Liver (tissue), 3 donors: ENCODE measurements around the gene DDX56.

Experiments used
- ATF3 ChIP-seq: IDR thresholded peaks from 2 replicates; pipeline ENCODE4 v1.6.1; 2016; ENCODE audit warnings: antibody characterized with exemption
- CTCF ChIP-seq: fragments of 150-350 bp; IDR thresholded peaks from 2 replicates; pipeline ENCODE4 v1.5.1; 2017; ENCODE audit warnings: improper control_type of control experiment, low read depth, low read length; ENCODE audit not compliant: missing input control
- EGR1 ChIP-seq, 2 donors: IDR thresholded peaks; 2 replicates each; pipeline ENCODE4 v1.6.1; 2016 to 2018; ENCODE audit warnings: antibody characterized with exemption in 2 of 2, low read depth in 2 of 2
- GABPA ChIP-seq, 2 donors: IDR thresholded peaks in 1 of 2; conservative IDR thresholded peaks in 1 of 2; 2 replicates each; pipeline ENCODE4 v1.6.1; 2016; ENCODE audit warnings: antibody characterized with exemption in 2 of 2, mild to moderate bottlenecking in 1 of 2, moderate library complexity in 1 of 2
- MAX ChIP-seq: IDR thresholded peaks from 2 replicates; pipeline ENCODE4 v1.6.1; 2016; ENCODE audit warnings: antibody characterized with exemption
- NR2F2 ChIP-seq: IDR thresholded peaks from 2 replicates; pipeline ENCODE4 v1.6.1; 2016; ENCODE audit warnings: antibody characterized with exemption
- RAD21 ChIP-seq, 2 donors: IDR thresholded peaks; 2 replicates each; pipeline ENCODE4 v1.6.1; 2016; ENCODE audit warnings: antibody characterized with exemption in 2 of 2, mild to moderate bottlenecking in 2 of 2
- REST ChIP-seq: IDR thresholded peaks from 2 replicates; pipeline ENCODE4 v1.6.1; 2016; ENCODE audit warnings: antibody characterized with exemption, mild to moderate bottlenecking
- SP1 ChIP-seq: IDR thresholded peaks from 2 replicates; pipeline ENCODE4 v1.6.1; 2018; ENCODE audit warnings: antibody characterized with exemption, mild to moderate bottlenecking
- TAF1 ChIP-seq: conservative IDR thresholded peaks from 2 replicates; pipeline ENCODE4 v1.6.1; 2016; ENCODE audit warnings: antibody characterized with exemption, mild to moderate bottlenecking
- YY1 ChIP-seq: IDR thresholded peaks from 2 replicates; pipeline ENCODE4 v1.6.1; 2016; ENCODE audit warnings: antibody characterized with exemption, mild to moderate bottlenecking
- ZBTB33 ChIP-seq: IDR thresholded peaks from 2 replicates; pipeline ENCODE4 v1.6.1; 2016; ENCODE audit warnings: antibody characterized with exemption
- donor health status: healthy.
- donor health status: healthy.

- TF ChIP-seq CTCF (no peak), GABPA (IDR thresholded peaks at IDR 0.05 in 1 of 2, conservative IDR thresholded peaks at IDR 0.05 in 1 of 2) (peak in 1 of 2 donors; percentile 81), RAD21 (IDR thresholded peaks at IDR 0.05) (peak in 1 of 2 donors; percentile 29), SP1 (peak; percentile 68), EGR1 (IDR thresholded peaks at IDR 0.05; ENCODE audit: low read depth in 2 of 2) (peak; percentile 83 to 96), REST (peak; percentile 83), ATF3 (no peak), MAX (peak; percentile 35), TAF1 (peak; percentile 93), YY1 (peak; percentile 87), ZBTB33 (peak; percentile 84), NR2F2 (no peak)
Measured at GRCh38 chr7:44581879-44582603, 8.3 kb upstream of the DDX56 start, which contains the start of gene TMED4.
